SK-N-SH treated with all-trans-retinoic acid at 6 μM for 48 hours (cell line): ENCODE results near the gene CSTA.

Experiments
- ATAC-seq: fragments of 200-7000 bp; cut with Tn5 transposase; 3 replicates; pipeline ENCODE4 v1.9.1; 2020; ENCODE audit warnings: mild to moderate bottlenecking, moderate library complexity
- CREB5 ChIP-seq: fragments of 250-450 bp; sonication (Bioruptor Pico); IDR thresholded peaks from 2 replicates; pipeline ENCODE4 v1.5.1; 2020; ENCODE audit warnings: low read depth, mild to moderate bottlenecking, moderate library complexity
- CSRNP3 ChIP-seq: fragments of 250-450 bp; sonication (Bioruptor Pico); IDR thresholded peaks from 2 replicates; pipeline ENCODE4 v1.5.1; 2021; ENCODE audit warnings: mild to moderate bottlenecking, moderate library complexity
- GLIS3 ChIP-seq: fragments of 250-450 bp; sonication (Bioruptor Pico); IDR thresholded peaks from 2 replicates; pipeline ENCODE4 v1.5.0; 2020; ENCODE audit warnings: mild to moderate bottlenecking, moderate library complexity
- PATZ1 ChIP-seq: fragments of 250-450 bp; sonication (Bioruptor Pico); IDR thresholded peaks from 2 replicates; pipeline ENCODE4 v1.8.0; 2020; ENCODE audit warnings: mild to moderate bottlenecking, moderate library complexity, borderline replicate concordance
- POU6F1 ChIP-seq: fragments of 250-450 bp; sonication (Bioruptor Pico); IDR thresholded peaks from 2 replicates; pipeline ENCODE4 v1.8.0; 2021; ENCODE audit warnings: low read depth, mild to moderate bottlenecking, moderate library complexity, borderline replicate concordance
- RARB ChIP-seq: fragments of 250-450 bp; sonication (Bioruptor Pico); IDR thresholded peaks from 2 replicates; pipeline ENCODE4 v1.8.0; 2021; ENCODE audit warnings: mild to moderate bottlenecking, moderate library complexity
- TCF4 ChIP-seq: fragments of 250-450 bp; sonication (Bioruptor Pico); IDR thresholded peaks from 2 replicates; pipeline ENCODE4 v1.8.0; 2021; ENCODE audit warnings: mild to moderate bottlenecking, moderate library complexity, borderline replicate concordance
- TOX ChIP-seq: fragments of 250-450 bp; sonication (Bioruptor Pico); IDR thresholded peaks from 2 replicates; pipeline ENCODE4 v1.8.0; 2021; ENCODE audit warnings: mild to moderate bottlenecking, moderate library complexity, borderline replicate concordance
- TSHZ2 ChIP-seq: fragments of 250-450 bp; sonication (Bioruptor Pico); IDR thresholded peaks from 2 replicates; pipeline ENCODE4 v1.5.0; 2020; ENCODE audit warnings: mild to moderate bottlenecking, moderate library complexity
- ZC3H10 ChIP-seq: fragments of 250-450 bp; sonication (Bioruptor Pico); IDR thresholded peaks from 2 replicates; pipeline ENCODE4 v1.5.1; 2021; ENCODE audit warnings: mild to moderate bottlenecking, moderate library complexity
- ZFP3 ChIP-seq: fragments of 250-450 bp; sonication (Bioruptor Pico); IDR thresholded peaks from 2 replicates; pipeline ENCODE4 v1.5.0; 2020; ENCODE audit warnings: mild to moderate bottlenecking, moderate library complexity
- ZNF565 ChIP-seq: fragments of 450-650 bp; formaldehyde crosslinking; conservative IDR thresholded peaks from 2 replicates; pipeline ENCODE4 v1.5.0; 2020; ENCODE audit warnings: low read depth, mild to moderate bottlenecking, moderate library complexity
- ZNF70 ChIP-seq: fragments of 450-650 bp; formaldehyde crosslinking; IDR thresholded peaks from 2 replicates; pipeline ENCODE4 v1.5.0; 2020; ENCODE audit warnings: mild to moderate bottlenecking, moderate library complexity
- ZNF8 ChIP-seq: fragments of 450-650 bp; formaldehyde crosslinking; IDR thresholded peaks from 2 replicates; pipeline ENCODE4 v1.5.0; 2020; ENCODE audit warnings: mild to moderate bottlenecking, moderate library complexity

Gene CSTA

GRCh38 chr3:122331886-122332285, 6.8 kb downstream of the CSTA start:
- no peak for ATAC-seq
- TF ChIP-seq PATZ1 (CRISPR knock-in tag), result no peak
- no peak for TF ChIP-seq TOX (CRISPR knock-in tag)
- TF ChIP-seq TSHZ2 (CRISPR knock-in tag), result no peak

GRCh38 chr3:122332551-122332950, 7.5 kb downstream of the CSTA start:
- TF ChIP-seq TCF4 (CRISPR knock-in tag) (no peak), RARB (CRISPR knock-in tag) (no peak), ZFP3 (CRISPR knock-in tag) (no peak), ZNF565 (CRISPR knock-in tag) (no peak), CSRNP3 (no peak), CREB5 (CRISPR knock-in tag) (no peak), POU6F1 (no peak), ZC3H10 (CRISPR knock-in tag) (no peak), ZNF8 (CRISPR knock-in tag) (no peak)
- no peak for ATAC-seq

- TF ChIP-seq ZNF565 (CRISPR knock-in tag) (no peak), ZNF8 (CRISPR knock-in tag) (no peak), RARB (CRISPR knock-in tag) (no peak), TSHZ2 (CRISPR knock-in tag) (no peak), POU6F1 (no peak), PATZ1 (CRISPR knock-in tag) (no peak), ZNF70 (CRISPR knock-in tag) (no peak), TCF4 (CRISPR knock-in tag) (no peak), GLIS3 (CRISPR knock-in tag) (no peak)
- ATAC-seq, result no peak
These were observed 17.8 kb downstream of the CSTA start for GRCh38 chr3:122342803-122343202.
